K562 (cell line): ENCODE measurements around the gene RHD. TPM values are rescaled to one million over a fixed set of nuclear protein-coding genes. Genes with fewer than 3 reads are reported as not detected.

Source experiments
- ARID1B ChIP-seq: fragments of 450-650 bp; IDR thresholded peaks from 2 replicates; pipeline ENCODE4 v1.6.1; 2016; ENCODE audit warnings: antibody characterized with exemption, mild to moderate bottlenecking, inconsistent platforms
- ARID2 ChIP-seq: fragments of 450-650 bp; IDR thresholded peaks from 2 replicates; pipeline ENCODE4 v1.6.1; 2017; ENCODE audit warnings: antibody characterized with exemption, mild to moderate bottlenecking
- CCNT2 ChIP-seq: IDR thresholded peaks from 2 replicates; pipeline ENCODE4 v1.6.1; 2011; ENCODE audit warnings: borderline replicate concordance, low read depth, mild to moderate bottlenecking, moderate library complexity, mixed read lengths, low read length; ENCODE audit not compliant: insufficient read length; ENCODE audit errors: extremely low read depth
- CREB3L1 ChIP-seq: fragments of 450-650 bp; IDR thresholded peaks from 2 replicates; pipeline ENCODE4 v1.6.1; 2014; ENCODE audit warnings: low read depth, mild to moderate bottlenecking, moderate library complexity, borderline replicate concordance
- ESRRB ChIP-seq: fragments of 250-450 bp; sonication (Bioruptor Pico); IDR thresholded peaks from 2 replicates; pipeline ENCODE4 v1.5.0; 2020; ENCODE audit warnings: mild to moderate bottlenecking, moderate library complexity, borderline replicate concordance
- ETS1 ChIP-seq: conservative IDR thresholded peaks from 2 replicates; pipeline ENCODE4 v1.6.1; 2011; ENCODE audit warnings: low read depth, mild to moderate bottlenecking, low read length; ENCODE audit not compliant: control insufficient read depth
- ETV1 ChIP-seq: fragments of 450-650 bp; conservative IDR thresholded peaks from 2 replicates; pipeline ENCODE4 v1.6.1; 2016; ENCODE audit warnings: missing genetic modification characterization, control low read depth, low read depth, missing compliant biosample characterization
- ILK ChIP-seq: fragments of 450-650 bp; IDR thresholded peaks from 2 replicates; pipeline ENCODE4 v1.6.1; 2016; ENCODE audit warnings: missing genetic modification characterization, low read depth, mild to moderate bottlenecking, missing compliant biosample characterization, moderate library complexity, borderline replicate concordance
- NFIC ChIP-seq: fragments of 450-650 bp; IDR thresholded peaks from 2 replicates; pipeline ENCODE4 v1.6.1; 2017; ENCODE audit warnings: mild to moderate bottlenecking, inconsistent platforms
- NFRKB ChIP-seq: fragments of 450-650 bp; IDR thresholded peaks from 2 replicates; pipeline ENCODE4 v1.6.1; 2016; ENCODE audit warnings: low read depth
- PML ChIP-seq: IDR thresholded peaks from 2 replicates; pipeline ENCODE4 v1.6.1; 2012; ENCODE audit warnings: low read length, inconsistent platforms
- POLR2AphosphoS2 ChIP-seq: IDR thresholded peaks from 2 replicates; pipeline ENCODE4 v1.6.1; 2012; ENCODE audit warnings: low read length, improper control_type of control experiment
- THAP7 ChIP-seq: fragments of 250-450 bp; sonication (Bioruptor Pico); IDR thresholded peaks from 2 replicates; pipeline ENCODE4 v1.5.0; 2021
- TSC22D4 ChIP-seq: fragments of 450-650 bp; IDR thresholded peaks from 2 replicates; pipeline ENCODE4 v1.6.1; 2016; ENCODE audit warnings: missing genetic modification characterization, missing biosample characterization, control low read depth
- ZBTB7A ChIP-seq: IDR thresholded peaks from 2 replicates; pipeline ENCODE4 v1.6.1; 2011; ENCODE audit warnings: low read depth, mild to moderate bottlenecking, low read length, moderate library complexity, borderline replicate concordance; ENCODE audit not compliant: control insufficient read depth
- ZHX1 ChIP-seq: fragments of 150-350 bp; conservative IDR thresholded peaks from 2 replicates; pipeline ENCODE4 v1.6.1; 2014; ENCODE audit warnings: low read length
- ZNF165 ChIP-seq: fragments of 250-450 bp; sonication (Bioruptor Pico); IDR thresholded peaks from 2 replicates; pipeline ENCODE4 v1.4.0; 2020; ENCODE audit warnings: borderline replicate concordance
- ZNF561 ChIP-seq: fragments of 450-650 bp; formaldehyde crosslinking; conservative IDR thresholded peaks from 2 replicates; pipeline ENCODE4 v1.4.0; 2020; ENCODE audit warnings: mild to moderate bottlenecking, moderate library complexity
- polyA plus RNA-seq, 8 experiments: library from polyadenylated mRNA; depleted of rRNA in 4 of 8; stranded (reverse) in 5 of 8; unstranded in 3 of 8; fragments of >200 nt; fragmentation: Nextera tagmentation in 2 of 8; fragmentation: Illumina TruSeq in 1 of 8; extraction: Ambion mirVana in 2 of 8; extraction: Trizol in 1 of 8; gene quantifications; 2 replicates each; pipeline versions ENCODE4 v1.2.1 to v1.2.3, GENCODE V29; 2011 to 2014; ENCODE audit warnings: inconsistent platforms in 1 of 8, missing spikeins in 1 of 8
- total RNA-seq, 7 experiments: library from RNA; depleted of rRNA in 6 of 7; stranded (reverse); fragments of >200 nt in 6 of 7; fragmentation: Illumina TruSeq in 2 of 7; extraction: Trizol in 2 of 7; gene quantifications; 2 replicates each; pipeline versions ENCODE4 v1.2.1 to v1.2.3, GENCODE V29; 2011 to 2021; ENCODE audit warnings: low replicate concordance in 1 of 7

The RHD gene
- total and polyA plus RNA-seq, 9 of the 15 experiments (the other 6 are each of a cell fraction or from before 2014, with no cell fraction given) = 8.8 to 32.4 (median 15.0) TPM

- TF ChIP-seq ETS1 = peak; percentile 62; the same call in 1 of the 2 replicates
- 0 out of 2 replicates have a peak, but pooled peaks have one; percentile 19 for TF ChIP-seq ETV1 (tag)
- 0 out of 2 replicates have a peak, but pooled peaks have one; percentile 42 for TF ChIP-seq ZNF165 (CRISPR knock-in tag)
- TF ChIP-seq ZHX1 = 0 out of 2 replicates have a peak, but pooled peaks have one; percentile 66
- peak; percentile 65 for TF ChIP-seq ZBTB7A
- TF ChIP-seq ARID2 = peak; percentile 14; the same call in 1 of the 2 replicates
- TF ChIP-seq CCNT2 = peak; percentile 91
- no peak for TF ChIP-seq PML
- 0 out of 2 replicates have a peak, but pooled peaks have one; percentile 51 for TF ChIP-seq ESRRB (CRISPR knock-in tag)
- 0 out of 2 replicates have a peak, but pooled peaks have one; percentile 12 for TF ChIP-seq NFIC
- TF ChIP-seq POLR2AphosphoS2 = no peak
- no peak for TF ChIP-seq CREB3L1
- TF ChIP-seq NFRKB = peak; percentile 42; the same call in 1 of the 2 replicates
- TF ChIP-seq TSC22D4 (tag) = no peak
- TF ChIP-seq ZNF561 (CRISPR knock-in tag) = no peak
- TF ChIP-seq ARID1B = 0 out of 2 replicates have a peak, but pooled peaks have one; percentile 22
- 0 out of 2 replicates have a peak, but pooled peaks have one; percentile 27 for TF ChIP-seq THAP7 (CRISPR knock-in tag)
- TF ChIP-seq ILK = no peak
Observed at GRCh38 chr1:25247829-25248754, 24.2 kb upstream of the RHD start (continued).
